Prostate gland (tissue), 2 donors: ENCODE data around the gene CLN6. TPM values are rescaled to one million over a fixed set of nuclear protein-coding genes. Genes with fewer than 3 reads are reported as not detected.

Experiments used
- DNase-seq: peaks from one replicate; pipeline ENCODE4 v3.0.0-alpha.2; 2019; ENCODE audit warnings: low spot score
- H3K27ac ChIP-seq, 2 donors: fragments of 200-600 bp; sonication (generic); 2 replicates each; pipeline ENCODE4 v1.5.1; 2017 to 2019
- H3K27me3 ChIP-seq: fragments of 200-600 bp; sonication (generic); replicated peaks from 2 replicates; pipeline ENCODE4 v1.5.1; 2019; ENCODE audit not compliant: insufficient read depth
- H3K36me3 ChIP-seq, 2 donors: fragments of 200-600 bp; sonication (generic); 1 replicate in 1 of 2; 2 replicates in 1 of 2; pipeline versions ENCODE4 v1.5.1 to v1.8.1; 2017 to 2019
- H3K4me1 ChIP-seq: fragments of 200-600 bp; sonication (generic); replicated peaks from 2 replicates; pipeline ENCODE4 v1.5.1; 2019
- H3K4me3 ChIP-seq, 2 donors: fragments of 200-600 bp; sonication (generic); 2 replicates each; pipeline ENCODE4 v1.5.1; 2017 to 2019
- H3K9me3 ChIP-seq: fragments of 200-600 bp; sonication (generic); 2 replicates; pipeline ENCODE4 v1.5.1; 2017
- POLR2A ChIP-seq: fragments of 450-650 bp; IDR thresholded peaks from one replicate; pipeline ENCODE4 v1.6.1; 2016; ENCODE audit warnings: antibody characterized with exemption, mild to moderate bottlenecking
- POLR2AphosphoS5 ChIP-seq: sonication (generic); formaldehyde crosslinking; IDR thresholded peaks from one replicate; pipeline ENCODE4 v1.6.1; 2017; ENCODE audit warnings: antibody characterized with exemption
- WGBS: methylation state at CpG from one replicate; pipeline ENCODE4 v1.1.5; 2018; 5-methylcytosine and 5-hydroxymethylcytosine counted together
- intact Hi-C: fragments of 100-400 bp; cut with DNase I; formaldehyde crosslinking; loops from one replicate; pipeline ENCODE4 v1.14.2; 2022
- total RNA-seq, 2 donors: library from RNA; depleted of rRNA; stranded (reverse); fragments of >200 nt; gene quantifications; one replicate each; pipeline ENCODE4 v1.1.0, GENCODE V29; 2016
- TF ChIP-seq, protein P1 (sequence below), 4 experiments: fragments of 200-600 bp in 2 of 4; fragments of 450-650 bp in 2 of 4; sonication (generic) in 2 of 4; IDR thresholded peaks; 1 replicate in 3 of 4; 2 replicates in 1 of 4; pipeline ENCODE4 v1.5.1; 2016 to 2019; ENCODE audit warnings: antibody characterized with exemption in 4 of 4, mild to moderate bottlenecking in 2 of 4, moderate library complexity in 2 of 4

The CLN6 gene
- total RNA-seq, 2 donors from 2014 or later, result 22.7 to 41.8 TPM

- WGBS, result 6% methylated on average over 56 of the region's 57 CpGs
- TF ChIP-seq POLR2A, result peak; percentile 86
- TF ChIP-seq, protein P1, sequence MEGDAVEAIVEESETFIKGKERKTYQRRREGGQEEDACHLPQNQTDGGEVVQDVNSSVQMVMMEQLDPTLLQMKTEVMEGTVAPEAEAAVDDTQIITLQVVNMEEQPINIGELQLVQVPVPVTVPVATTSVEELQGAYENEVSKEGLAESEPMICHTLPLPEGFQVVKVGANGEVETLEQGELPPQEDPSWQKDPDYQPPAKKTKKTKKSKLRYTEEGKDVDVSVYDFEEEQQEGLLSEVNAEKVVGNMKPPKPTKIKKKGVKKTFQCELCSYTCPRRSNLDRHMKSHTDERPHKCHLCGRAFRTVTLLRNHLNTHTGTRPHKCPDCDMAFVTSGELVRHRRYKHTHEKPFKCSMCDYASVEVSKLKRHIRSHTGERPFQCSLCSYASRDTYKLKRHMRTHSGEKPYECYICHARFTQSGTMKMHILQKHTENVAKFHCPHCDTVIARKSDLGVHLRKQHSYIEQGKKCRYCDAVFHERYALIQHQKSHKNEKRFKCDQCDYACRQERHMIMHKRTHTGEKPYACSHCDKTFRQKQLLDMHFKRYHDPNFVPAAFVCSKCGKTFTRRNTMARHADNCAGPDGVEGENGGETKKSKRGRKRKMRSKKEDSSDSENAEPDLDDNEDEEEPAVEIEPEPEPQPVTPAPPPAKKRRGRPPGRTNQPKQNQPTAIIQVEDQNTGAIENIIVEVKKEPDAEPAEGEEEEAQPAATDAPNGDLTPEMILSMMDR (IDR thresholded peaks at IDR 0.05), result peak in 1 of 4 experiments; percentile 25
- TF ChIP-seq POLR2AphosphoS5, result peak; percentile 97
- no peaks in the 10 kb centered on the region for H3K27me3 ChIP-seq
- no peaks in the 10 kb centered on the region for H3K9me3 ChIP-seq
- peak; percentile 93 for DNase-seq
- no peaks in the 10 kb centered on the region for H3K4me1 ChIP-seq
- H3K4me3 ChIP-seq, result peak overlapping the region; percentile 40 to 43
- intact Hi-C loops, result loop anchor here (10.0 kb wide), 1 partner anchor 418 kb away; no protein-coding TSS in a partner anchor
- no peaks in the 10 kb centered on the region for H3K36me3 ChIP-seq
- H3K27ac ChIP-seq, result peak overlapping the region; percentile 86 to 93
Measured at GRCh38 chr15:68256675-68257450, 27.3 kb upstream of the CLN6 start.

GRCh38 chr15:68252925-68253534 lies 23.5 kb upstream of the CLN6 start:
- Histone ChIP-seq H3K4me1 (no peaks in the 10 kb centered on the region), H3K27ac (no peak overlapping the region), H3K27me3 (no peaks in the 10 kb centered on the region), H3K36me3 (no peaks in the 10 kb centered on the region), H3K9me3 (no peaks in the 10 kb centered on the region), H3K4me3 (no peak overlapping the region)
- TF ChIP-seq POLR2AphosphoS5, result peak; percentile 51
- TF ChIP-seq, protein P1 (IDR thresholded peaks at IDR 0.05), result peak; percentile 30 to 90 (median 80)
- TF ChIP-seq POLR2A, result no peak
- peak; percentile 54 for DNase-seq
- intact Hi-C loops, result loop anchor here (5.0 to 10.0 kb wide), 2 partner anchors 54 to 422 kb away; no protein-coding TSS in a partner anchor
- 24% methylated on average over 7 of the region's 7 CpGs for WGBS

DNA sequence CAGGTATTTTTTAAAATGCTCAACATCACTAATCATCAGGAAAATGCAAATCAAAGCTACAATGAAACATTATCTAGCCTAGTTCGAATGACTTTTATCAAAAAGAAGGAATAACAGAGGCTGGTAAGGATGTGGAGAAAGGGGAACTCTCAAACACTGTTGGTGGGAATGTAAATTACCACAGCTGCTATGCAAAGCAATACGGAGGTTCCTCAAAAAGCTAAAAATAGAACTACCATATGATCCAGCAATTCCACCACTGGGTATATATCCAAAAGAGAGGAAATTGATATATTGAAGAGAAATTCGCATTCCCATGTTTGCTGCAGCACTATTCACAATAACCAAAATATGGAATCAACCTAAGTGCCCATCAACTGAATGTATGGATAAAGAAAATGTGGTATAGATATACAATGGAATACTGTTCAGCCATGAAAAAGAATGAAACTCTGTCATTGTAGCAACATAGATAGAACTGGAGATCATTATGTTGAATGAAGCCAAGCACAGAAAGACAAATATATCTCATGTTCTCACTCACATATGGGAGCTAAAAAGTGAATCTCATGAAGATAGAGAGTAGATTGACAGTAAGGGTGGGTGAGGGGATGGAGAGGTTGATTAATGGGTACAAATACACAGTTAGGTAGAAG lies 19.7 kb upstream of the CLN6 start:
- Histone ChIP-seq H3K9me3 (no peaks in the 10 kb centered on the region), H3K36me3 (no peaks in the 10 kb centered on the region), H3K27me3 (no peaks in the 10 kb centered on the region), H3K4me1 (no peaks in the 10 kb centered on the region), H3K27ac (no peak overlapping the region), H3K4me3 (no peak overlapping the region)
- WGBS, result 73% methylated on average over 3 of the region's 3 CpGs
- DNase-seq, result no peak
- intact Hi-C loops, result no loop called here
- no peak for TF ChIP-seq POLR2A
- TF ChIP-seq, protein P1 (IDR thresholded peaks at IDR 0.05), result no peak
- no peak for TF ChIP-seq POLR2AphosphoS5

DNA sequence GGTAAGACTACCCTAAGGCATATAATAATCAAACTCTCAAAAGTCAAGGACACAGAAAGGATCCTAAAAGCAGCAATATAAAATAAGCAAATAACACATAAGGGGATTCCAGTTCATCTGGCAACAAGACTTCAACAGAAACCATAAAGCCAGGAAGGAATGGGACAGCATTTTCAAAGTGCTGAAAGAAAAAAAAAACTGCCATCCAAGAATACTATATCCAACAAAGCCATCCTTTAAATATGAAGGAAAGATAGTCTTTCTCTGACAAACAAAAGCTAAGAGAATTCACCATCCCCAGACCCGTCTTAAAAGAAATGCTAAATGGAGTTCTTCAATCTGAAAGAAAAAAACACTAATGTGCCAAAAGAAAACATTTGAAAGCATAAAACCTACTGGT lies 14.7 kb upstream of the CLN6 start:
- intact Hi-C loops, result no loop called here
- Histone ChIP-seq H3K4me1 (no peaks in the 10 kb centered on the region), H3K36me3 (no peaks in the 10 kb centered on the region), H3K4me3 (no peak overlapping the region), H3K9me3 (no peaks in the 10 kb centered on the region), H3K27me3 (no peaks in the 10 kb centered on the region), H3K27ac (no peak overlapping the region)
- WGBS, result 97% methylated on average over 1 of the region's 1 CpG
- DNase-seq, result no peak
- TF ChIP-seq, protein P1 (IDR thresholded peaks at IDR 0.05), result no peak
- TF ChIP-seq POLR2AphosphoS5, result no peak
- no peak for TF ChIP-seq POLR2A
